GM13977 (cell line): ENCODE measurements around the gene CXorf66.

ENCODE experiments used
- DNase-seq: peaks from one replicate; pipeline ENCODE4 v3.0.0; 2012; ENCODE audit warnings: low spot score
- in situ Hi-C: fragments of 300-500 bp; cut with MboI; formaldehyde crosslinking; loops from one replicate; pipeline ENCODE4 v1.12.0; 2022; ENCODE audit warnings: low sequenced_read_pairs, low pct_unique_long_range_greater_than_20kb, mixed read lengths, inconsistent platforms; ENCODE audit not compliant: unreplicated experiment
- TF ChIP-seq, protein P1 (sequence below): IDR thresholded peaks from 2 replicates; pipeline ENCODE4 v1.5.1; 2012; ENCODE audit warnings: mild to moderate bottlenecking, control low read depth; ENCODE audit not compliant: insufficient read depth; ENCODE audit errors: extremely low read depth, missing control alignments

CXorf66 gene, protein sequence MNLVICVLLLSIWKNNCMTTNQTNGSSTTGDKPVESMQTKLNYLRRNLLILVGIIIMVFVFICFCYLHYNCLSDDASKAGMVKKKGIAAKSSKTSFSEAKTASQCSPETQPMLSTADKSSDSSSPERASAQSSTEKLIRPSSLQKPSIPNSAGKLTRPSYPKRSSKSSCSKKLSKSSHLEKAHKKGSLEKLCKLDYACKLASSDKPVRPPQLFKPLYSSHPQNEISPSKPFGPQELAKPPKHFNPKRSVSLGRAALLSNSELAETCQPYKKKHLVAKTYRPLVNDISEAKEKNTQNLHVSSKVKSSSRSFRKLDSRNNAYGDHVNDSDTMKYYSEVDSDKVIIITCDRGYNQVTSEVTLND

GRCh38 chrX:139965421-139965820 is at the start of gene CXorf66:
CXorf66 (minus strand) TSS chrX:139965521; CDS start chrX:139965496, 25 bp downstream.
- in situ Hi-C loops: no loop called here

GRCh38 chrX:139982856-139983255 is 17.5 kb upstream of the CXorf66 start:
- in situ Hi-C loops: no loop called here
- TF ChIP-seq, protein P1, sequence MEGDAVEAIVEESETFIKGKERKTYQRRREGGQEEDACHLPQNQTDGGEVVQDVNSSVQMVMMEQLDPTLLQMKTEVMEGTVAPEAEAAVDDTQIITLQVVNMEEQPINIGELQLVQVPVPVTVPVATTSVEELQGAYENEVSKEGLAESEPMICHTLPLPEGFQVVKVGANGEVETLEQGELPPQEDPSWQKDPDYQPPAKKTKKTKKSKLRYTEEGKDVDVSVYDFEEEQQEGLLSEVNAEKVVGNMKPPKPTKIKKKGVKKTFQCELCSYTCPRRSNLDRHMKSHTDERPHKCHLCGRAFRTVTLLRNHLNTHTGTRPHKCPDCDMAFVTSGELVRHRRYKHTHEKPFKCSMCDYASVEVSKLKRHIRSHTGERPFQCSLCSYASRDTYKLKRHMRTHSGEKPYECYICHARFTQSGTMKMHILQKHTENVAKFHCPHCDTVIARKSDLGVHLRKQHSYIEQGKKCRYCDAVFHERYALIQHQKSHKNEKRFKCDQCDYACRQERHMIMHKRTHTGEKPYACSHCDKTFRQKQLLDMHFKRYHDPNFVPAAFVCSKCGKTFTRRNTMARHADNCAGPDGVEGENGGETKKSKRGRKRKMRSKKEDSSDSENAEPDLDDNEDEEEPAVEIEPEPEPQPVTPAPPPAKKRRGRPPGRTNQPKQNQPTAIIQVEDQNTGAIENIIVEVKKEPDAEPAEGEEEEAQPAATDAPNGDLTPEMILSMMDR: no peak
- no peak for DNase-seq

More at GRCh38 chrX:139965421-139965820, at the start of gene CXorf66:
- DNase-seq: no peak
- TF ChIP-seq, protein P1: no peak

GRCh38 chrX:139974471-139974870 is 9.2 kb upstream of the CXorf66 start:
- TF ChIP-seq, protein P1: no peak
- DNase-seq: no peak
- in situ Hi-C loops: no loop called here

- in situ Hi-C loops: no loop called here
- no peak for DNase-seq
- TF ChIP-seq, protein P1: no peak
Measured at GRCh38 chrX:139972629-139973624, 7.6 kb upstream of the CXorf66 start.

DNA sequence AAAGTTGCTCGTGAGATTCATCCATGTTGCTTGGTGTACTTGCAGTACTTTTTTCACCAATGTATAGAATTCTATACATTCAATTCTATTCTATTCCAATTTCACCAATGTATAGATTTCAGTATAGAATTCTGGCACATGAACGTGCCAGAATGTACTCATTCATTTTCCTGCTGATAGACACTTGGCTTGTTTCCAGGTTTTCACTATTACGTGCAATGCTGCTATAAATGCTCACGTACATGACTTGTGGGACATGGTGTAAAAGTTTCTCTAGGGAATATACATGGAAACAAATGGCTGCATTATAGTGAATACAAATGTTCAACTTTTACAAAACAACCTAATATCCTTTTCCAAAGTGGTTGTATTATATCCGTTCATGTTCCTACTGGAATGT is 6.8 kb upstream of the CXorf66 start:
- DNase-seq: no peak
- in situ Hi-C loops: no loop called here
- TF ChIP-seq, protein P1: no peak

DNA sequence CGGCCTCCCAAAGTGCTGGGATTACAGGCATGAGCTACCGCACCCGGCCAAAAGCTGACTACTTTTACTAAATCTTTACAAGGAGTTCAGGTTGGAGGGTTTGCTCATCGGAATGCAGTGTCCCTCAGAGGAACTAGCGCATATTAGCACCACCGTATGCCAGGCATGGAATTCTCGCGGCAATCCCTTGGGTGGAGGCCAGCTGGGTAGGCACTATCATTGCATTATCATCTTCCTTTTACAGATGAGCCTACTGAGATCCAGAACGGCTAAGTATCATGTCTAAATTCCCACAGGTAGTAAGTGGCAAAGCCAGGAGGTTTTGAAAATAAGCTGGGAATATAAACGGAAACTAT is 6.1 kb upstream of the CXorf66 start:
- no peak for DNase-seq
- TF ChIP-seq, protein P1: no peak
- in situ Hi-C loops: no loop called here
